HPDE6-E6E7 (cell line): Measurements from ENCODE around the gene CALU.

Experiments used
- DNase-seq: peaks from one replicate; pipeline ENCODE4 v3.0.0; 2011; ENCODE audit warnings: missing footprints; ENCODE audit errors: extremely low spot score

CALU gene

DNA sequence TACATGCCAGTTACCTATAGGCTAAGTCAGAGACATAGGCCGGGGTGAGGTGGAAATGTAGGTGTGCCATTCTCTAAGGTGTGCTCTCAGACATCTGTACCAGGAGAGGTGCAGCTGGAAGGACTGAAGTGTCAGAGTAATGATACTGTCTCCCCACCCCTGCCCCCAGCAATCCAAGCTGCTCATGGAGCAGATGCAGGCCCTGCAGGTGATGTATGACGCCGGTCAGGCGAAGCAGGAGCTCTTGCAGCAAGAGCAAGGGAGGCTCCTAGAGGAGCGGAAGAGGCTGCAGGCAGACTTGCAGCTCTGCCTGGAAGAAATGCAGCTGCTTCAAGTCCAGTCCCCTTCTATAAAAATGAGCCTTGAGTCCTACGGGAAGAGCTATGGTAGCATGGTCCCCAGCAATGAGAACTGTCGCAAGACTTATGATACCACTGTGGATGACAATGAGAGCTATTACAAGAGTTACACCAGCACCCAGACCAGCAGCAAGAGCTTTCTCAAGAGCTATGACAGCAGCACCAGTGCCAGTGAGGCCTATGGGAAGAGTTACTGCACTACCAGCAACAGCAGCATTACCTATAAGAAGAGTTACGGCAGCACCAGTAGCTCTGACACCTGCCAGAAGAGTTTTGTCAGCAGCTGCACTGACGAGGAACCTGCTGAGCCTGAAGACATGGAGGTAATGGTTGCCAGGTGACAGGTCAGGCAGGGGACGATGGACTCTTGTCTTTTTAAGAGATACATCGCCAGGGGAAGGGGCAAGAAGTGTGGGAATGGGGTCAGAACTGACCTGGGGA lies 72.7 kb downstream of the CALU start:
- no peak for DNase-seq

DNA sequence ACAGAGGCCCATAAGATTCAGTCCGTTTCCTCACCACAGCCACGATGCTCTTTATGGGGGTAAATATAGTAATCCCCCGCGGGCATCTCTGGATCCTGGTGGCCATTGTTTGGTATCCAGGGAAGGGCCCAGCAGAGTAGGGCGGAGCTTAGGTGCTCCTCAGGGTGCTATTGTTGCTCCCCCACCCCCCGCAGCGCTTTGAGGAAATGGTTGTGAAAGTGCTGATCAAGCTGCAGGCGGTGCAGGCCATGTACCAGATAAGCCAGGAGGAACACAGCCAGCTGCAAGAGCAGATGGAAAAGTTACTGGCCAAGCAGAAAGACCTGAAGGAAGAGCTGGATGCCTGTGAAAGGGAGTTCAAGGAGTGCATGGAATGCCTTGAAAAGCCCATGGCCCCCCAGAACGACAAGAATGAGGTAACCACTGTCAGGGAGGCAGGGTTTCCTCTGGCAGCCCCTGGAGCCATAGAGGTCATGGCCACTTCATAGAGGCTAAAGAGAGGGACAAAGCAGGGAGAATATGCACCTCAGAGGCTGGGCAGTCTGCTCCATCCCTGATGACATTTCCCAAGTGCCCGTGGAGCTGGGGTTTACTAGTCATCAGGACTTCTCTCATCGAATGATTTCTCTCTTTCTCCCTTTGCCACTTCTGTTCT lies 73.5 kb downstream of the CALU start:
- DNase-seq, result no peak

DNA sequence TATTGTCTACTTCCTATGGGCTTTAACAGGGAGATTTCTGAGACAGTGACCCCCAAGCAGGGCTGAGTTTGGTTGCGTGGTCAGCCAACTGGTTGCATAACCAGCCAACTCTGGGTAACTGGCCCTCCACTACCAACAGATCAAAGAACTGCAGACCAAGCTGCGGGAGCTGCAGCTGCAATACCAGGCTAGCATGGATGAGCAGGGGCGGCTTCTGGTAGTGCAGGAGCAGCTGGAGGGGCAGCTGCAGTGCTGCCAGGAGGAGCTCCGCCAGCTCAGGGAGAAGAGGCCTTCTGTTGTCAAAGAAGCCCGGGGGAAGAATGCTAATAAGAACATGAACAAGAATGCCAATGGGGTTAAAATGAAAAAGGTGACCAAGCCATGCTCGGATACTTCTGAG lies 75.3 kb downstream of the CALU start:
- no peak for DNase-seq

DNA sequence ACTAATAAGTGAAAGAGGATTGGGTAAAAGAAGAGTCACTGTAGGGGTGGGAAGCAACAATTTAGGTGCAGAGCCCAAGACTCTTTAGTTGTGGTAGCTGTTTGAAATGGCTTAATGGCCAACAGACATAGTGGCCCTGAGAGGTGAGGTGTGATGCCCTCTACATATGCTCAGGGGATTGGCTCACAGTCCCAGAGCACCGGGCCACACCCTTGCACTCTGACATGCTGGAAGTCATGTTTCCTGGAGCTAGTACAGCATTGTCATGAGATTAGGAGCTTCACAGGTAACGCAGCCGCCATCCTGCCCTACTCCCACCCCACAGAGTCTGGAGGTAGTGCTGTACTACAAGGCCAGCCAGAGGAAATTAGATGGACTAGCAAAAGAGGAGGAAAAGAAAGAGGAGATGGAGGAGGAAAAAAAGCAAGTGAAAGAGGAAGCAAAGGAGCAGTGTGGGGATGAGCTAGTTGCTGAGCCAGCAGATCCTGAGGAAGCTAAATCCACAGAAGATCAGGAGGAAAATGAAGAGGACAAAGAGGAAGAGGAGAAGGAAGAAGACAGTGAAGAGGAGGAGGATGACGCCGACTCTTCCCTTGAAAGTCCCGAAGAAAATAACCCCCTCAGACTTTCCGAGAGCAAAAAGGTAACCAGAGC lies 76.3 kb downstream of the CALU start:
- DNase-seq, result no peak

- DNase-seq, result no peak
These were observed 79.5 kb downstream of the CALU start for GRCh38 chr7:128818694-128819093.
